Measurements from ENCODE around the gene KIR3DL2. TPM values are rescaled to one million over a fixed set of nuclear protein-coding genes. Genes with fewer than 3 reads are reported as not detected.

The KIR3DL2 gene
- total RNA-seq, result not detected in 2 replicates

GRCh38 chr19:54850061-54850640 lies at the start of gene KIR3DL2:
Gene KIR3DL2, plus strand, starts transcription at chr19:54850443. Its CDS starts 33 bp downstream, at chr19:54850476.

DNA sequence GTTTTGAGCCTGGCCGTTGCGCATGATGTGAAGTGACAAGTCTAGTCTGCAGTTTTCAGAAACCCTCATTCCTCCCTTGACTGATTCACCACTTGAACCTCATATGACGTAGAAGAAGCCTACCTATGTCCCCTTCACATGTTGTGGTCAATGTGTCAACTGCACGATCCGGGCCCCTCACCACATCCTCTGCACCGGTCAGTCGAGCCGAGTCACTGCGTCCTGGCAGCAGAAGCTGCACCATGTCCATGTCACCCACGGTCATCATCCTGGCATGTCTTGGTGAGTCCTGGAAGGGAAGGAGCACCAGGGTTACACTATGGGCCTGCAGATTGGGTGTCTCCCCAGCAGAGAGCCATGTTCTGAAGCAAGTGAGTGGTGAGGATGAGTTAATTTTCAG lies 46.8 kb upstream of the KIR3DL2 start, which contains the start of gene KIR2DL4:
Gene KIR2DL4 (plus strand): TSS at position 201 of the 400 bp plus-strand sequence. CDS start 42 bp downstream, at position 243.

GRCh38 chr19:54816251-54816650 lies 34.0 kb upstream of the KIR3DL2 start, which contains the start of gene KIR3DL1:
Gene KIR3DL1, plus strand, starts transcription at chr19:54816468.

DNA sequence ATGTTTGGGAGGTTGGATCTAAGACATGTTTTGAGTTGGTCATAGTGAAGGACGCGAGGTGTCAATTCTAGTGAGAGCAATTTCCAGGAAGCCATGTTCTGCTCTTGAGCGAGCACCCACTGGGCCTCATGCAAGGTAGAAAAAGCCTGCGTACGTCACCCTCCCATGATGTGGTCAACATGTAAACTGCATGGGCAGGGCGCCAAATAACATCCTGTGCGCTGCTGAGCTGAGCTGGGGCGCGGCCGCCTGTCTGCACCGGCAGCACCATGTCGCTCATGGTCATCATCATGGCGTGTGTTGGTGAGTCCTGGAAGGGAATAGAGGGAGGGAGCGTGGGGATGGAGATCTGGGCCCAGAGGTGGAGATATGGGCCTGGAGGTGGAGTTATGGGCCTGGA lies 17.7 kb upstream of the KIR3DL2 start, which contains the start of gene KIR2DS4:
Gene KIR2DS4 (plus strand): TSS at position 181 of the 400 bp plus-strand sequence.

DNA sequence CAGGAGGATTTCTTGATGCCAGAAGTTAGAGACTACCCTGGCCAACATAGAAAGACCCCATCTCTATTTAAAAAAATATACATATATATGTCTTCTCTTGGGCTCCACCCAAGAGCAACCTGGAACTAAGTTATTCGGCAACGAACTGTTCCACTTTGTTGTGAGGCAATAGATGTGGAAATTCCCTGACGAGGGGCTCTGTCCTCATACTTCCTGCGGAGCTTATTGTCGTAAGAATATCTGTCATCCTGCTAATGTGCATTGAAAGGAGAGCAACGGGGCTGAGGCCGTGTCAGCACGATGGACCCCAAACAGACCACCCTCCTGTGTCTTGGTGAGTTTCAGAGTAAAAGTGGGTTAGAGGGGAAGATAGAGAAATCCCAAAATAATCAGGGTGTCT lies 23.7 kb downstream of the KIR3DL2 start, which contains the start of gene FCAR:
Gene FCAR (plus strand): TSS at position 246 of the 400 bp plus-strand sequence. CDS start 55 bp downstream, at position 301.

DNA sequence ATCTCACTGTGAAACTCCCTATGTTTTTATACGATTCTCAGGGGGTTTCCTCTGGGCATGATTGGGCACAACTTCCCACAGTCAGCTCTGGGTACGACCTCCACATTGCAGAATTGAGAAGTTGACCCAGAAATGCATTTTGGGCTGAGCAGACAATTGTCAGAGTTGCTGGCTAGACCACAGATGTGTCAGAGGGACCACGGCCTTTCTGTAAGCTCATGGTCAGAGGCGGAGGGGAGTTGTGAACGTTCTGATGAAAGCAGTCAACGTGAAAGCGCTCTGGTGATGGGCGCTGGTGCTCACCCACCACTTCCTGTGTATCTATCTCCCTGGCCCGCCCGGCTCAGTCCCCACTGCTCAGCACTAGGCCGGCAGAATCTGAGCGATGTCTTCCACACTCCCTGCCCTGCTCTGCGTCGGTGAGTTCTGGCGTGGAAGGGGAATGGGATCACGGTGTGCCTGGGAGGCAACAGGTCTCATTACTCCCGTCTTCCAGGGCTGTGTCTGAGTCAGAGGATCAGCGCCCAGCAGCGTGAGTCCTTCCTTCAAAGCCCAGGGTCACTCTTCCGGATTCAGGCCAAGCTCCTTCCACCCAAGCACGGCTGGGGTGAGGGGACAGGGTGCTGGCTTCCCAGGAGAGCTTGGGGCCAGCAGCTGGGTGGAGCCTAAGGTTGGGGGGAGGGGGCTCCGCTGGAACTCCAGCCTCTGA lies 55.7 kb downstream of the KIR3DL2 start, which contains the start of gene NCR1:
Gene NCR1 (plus strand): TSS at position 346 of the 709 bp plus-strand sequence. CDS start 40 bp downstream, at position 386.

Other genes with a start within 250 kb of the KIR3DL2 start
- gene LILRB1, start 220.0 kb upstream of the KIR3DL2 start, total RNA-seq, result not detected in 2 replicates
- gene LILRB4, start 187.5 kb upstream of the KIR3DL2 start, total RNA-seq, result not detected in 2 replicates
- gene KIR3DL3, start 126.0 kb upstream of the KIR3DL2 start, total RNA-seq, result not detected in 2 replicates
- gene KIR2DL3, start 111.9 kb upstream of the KIR3DL2 start, total RNA-seq, result not detected in 2 replicates
- gene KIR2DL1, start 80.7 kb upstream of the KIR3DL2 start, total RNA-seq, result not detected in 2 replicates
- gene KIR2DL4, start 46.8 kb upstream of the KIR3DL2 start, total RNA-seq, result not detected in 2 replicates
- gene KIR3DL1, start 34.0 kb upstream of the KIR3DL2 start, total RNA-seq, result not detected in 2 replicates
- not detected in 2 replicates for gene KIR2DS4, start 17.8 kb upstream of the KIR3DL2 start, total RNA-seq
- not detected in 2 replicates for gene FCAR, start 23.8 kb downstream of the KIR3DL2 start, total RNA-seq
- gene NCR1, start 55.7 kb downstream of the KIR3DL2 start, total RNA-seq, result not detected in 2 replicates
- gene NLRP7, start 97.1 kb downstream of the KIR3DL2 start, total RNA-seq, result not detected in 2 replicates
- 22.8 and 28.8 TPM in 2 replicates for gene NLRP2, start 115.9 kb downstream of the KIR3DL2 start, total RNA-seq
- gene GP6, start 187.8 kb downstream of the KIR3DL2 start, total RNA-seq, result 0.13 TPM in 1 of 2 replicates, not detected in the other
- 7.7 and 16.2 TPM in 2 replicates for gene RDH13, start 212.7 kb downstream of the KIR3DL2 start, total RNA-seq
- gene EPS8L1, start 225.4 kb downstream of the KIR3DL2 start, total RNA-seq, result 6.0 and 30.7 TPM in 2 replicates

Data from mesangial cell (primary cell).